NB4 (cell line): ENCODE data around the gene RIOX2.

Experiments
- POLR2A ChIP-seq: IDR thresholded peaks from 2 replicates; pipeline ENCODE4 v1.6.1; 2011; ENCODE audit warnings: mild to moderate bottlenecking; ENCODE audit not compliant: insufficient read length; ENCODE audit errors: extremely low read depth
- TF ChIP-seq, protein P1 (sequence below): IDR thresholded peaks from one replicate; pipeline ENCODE4 v1.5.1; 2012; ENCODE audit warnings: low read depth, low read length

DNA sequence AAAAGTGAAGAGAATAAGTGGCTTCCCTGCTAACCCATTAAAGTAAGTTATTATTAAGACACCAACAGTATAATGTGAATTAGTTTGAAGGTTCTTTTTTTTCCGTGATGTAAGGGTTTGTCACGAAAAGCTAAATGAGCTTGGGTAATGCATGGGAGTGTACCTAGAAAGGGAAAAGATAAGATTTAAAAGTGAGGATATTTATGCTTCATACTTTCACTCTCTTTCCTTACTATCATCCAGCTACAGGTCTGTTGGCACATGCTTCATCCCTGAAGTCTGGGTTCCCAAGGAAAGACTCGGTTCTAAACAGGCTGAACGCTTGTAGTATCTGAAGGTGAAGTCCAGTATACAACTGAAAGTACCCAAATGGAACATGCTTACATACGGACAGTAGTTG is 26.9 kb upstream of the RIOX2 start:
- TF ChIP-seq, protein P1, sequence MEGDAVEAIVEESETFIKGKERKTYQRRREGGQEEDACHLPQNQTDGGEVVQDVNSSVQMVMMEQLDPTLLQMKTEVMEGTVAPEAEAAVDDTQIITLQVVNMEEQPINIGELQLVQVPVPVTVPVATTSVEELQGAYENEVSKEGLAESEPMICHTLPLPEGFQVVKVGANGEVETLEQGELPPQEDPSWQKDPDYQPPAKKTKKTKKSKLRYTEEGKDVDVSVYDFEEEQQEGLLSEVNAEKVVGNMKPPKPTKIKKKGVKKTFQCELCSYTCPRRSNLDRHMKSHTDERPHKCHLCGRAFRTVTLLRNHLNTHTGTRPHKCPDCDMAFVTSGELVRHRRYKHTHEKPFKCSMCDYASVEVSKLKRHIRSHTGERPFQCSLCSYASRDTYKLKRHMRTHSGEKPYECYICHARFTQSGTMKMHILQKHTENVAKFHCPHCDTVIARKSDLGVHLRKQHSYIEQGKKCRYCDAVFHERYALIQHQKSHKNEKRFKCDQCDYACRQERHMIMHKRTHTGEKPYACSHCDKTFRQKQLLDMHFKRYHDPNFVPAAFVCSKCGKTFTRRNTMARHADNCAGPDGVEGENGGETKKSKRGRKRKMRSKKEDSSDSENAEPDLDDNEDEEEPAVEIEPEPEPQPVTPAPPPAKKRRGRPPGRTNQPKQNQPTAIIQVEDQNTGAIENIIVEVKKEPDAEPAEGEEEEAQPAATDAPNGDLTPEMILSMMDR = no peak
- TF ChIP-seq POLR2A = no peak
